Caki2 (cell line): ENCODE measurements around the gene HDAC10. TPM values are rescaled to one million over a fixed set of nuclear protein-coding genes. Genes with fewer than 3 reads are reported as not detected.

Experiments
- DNase-seq: peaks from one replicate; pipeline ENCODE4 v3.0.0-alpha.2; 2015; ENCODE audit warnings: low read depth
- in situ Hi-C: cut with HindIII; loops from 2 replicates; pipeline ENCODE4 v1.10.0; 2016; ENCODE audit warnings: low sequenced_read_pairs, low pct_unique_long_range_greater_than_20kb, mixed read lengths
- total RNA-seq: library from RNA; depleted of rRNA; stranded (reverse); fragments of >200 nt; shearing (Covaris generic); gene quantifications from 2 replicates; pipeline ENCODE4 v1.2.3, GENCODE V29; 2014; ENCODE audit warnings: low replicate concordance; rRNA removed

HDAC10 gene
- total RNA-seq, 1 experiment from 2014 or later, result 34.0 TPM

DNA sequence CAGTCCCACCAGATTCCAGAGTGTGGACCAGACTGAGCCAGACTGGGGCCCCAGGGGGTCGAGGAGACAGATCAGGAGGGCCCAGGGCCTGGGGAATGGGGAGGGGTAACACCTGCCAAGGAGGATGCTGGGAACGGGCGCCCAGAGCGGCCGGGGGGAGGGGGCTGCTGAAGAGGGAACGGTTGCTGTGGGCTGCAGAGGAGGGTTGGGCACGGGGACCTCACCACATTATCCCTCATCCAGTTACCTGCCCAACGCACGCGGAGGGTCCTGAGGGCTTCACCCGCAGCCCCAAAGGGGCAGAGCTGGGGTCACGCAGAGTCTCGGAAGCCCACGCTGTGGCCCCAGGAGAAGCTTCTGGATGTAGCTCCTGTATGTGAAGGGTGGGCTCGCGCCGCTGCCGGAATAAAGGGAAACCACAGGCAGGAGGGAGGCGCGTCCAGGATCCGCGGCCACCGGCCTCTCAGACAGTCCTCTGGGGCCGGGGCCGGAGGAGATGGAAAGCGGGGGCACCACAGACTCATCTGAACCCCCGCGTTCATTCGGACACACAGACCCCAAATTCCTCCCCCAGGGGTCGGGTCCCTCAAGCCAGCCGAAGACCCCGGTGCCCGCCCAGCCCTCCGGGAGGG, 51.1 kb downstream of the HDAC10 start:
- in situ Hi-C loops, result no loop called here
- no peak for DNase-seq

DNA sequence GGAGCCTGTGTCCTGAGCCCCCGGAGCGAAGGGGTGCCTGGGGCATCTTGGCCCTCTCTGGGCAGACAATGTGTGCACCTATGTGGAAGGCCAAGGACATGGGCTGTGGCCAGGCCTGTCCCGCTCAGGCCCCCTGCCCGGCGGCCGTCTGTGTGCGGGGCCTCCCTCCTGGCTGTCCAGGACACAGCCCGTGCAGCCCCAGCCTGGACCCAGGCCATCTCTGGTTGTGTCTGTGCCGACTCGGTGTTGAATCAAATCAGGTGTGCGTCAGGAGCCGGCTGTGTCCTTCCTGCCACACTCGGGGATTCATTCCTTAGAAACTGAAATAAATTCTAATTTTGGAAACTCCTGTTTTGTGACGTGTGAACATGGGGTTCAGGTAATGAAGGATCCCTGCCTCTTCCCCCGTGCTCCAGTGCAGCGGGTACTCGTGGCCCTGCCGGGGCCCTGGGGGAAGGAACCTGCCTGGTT, 51.8 kb downstream of the HDAC10 start:
- no peak for DNase-seq
- in situ Hi-C loops, result no loop called here

DNA sequence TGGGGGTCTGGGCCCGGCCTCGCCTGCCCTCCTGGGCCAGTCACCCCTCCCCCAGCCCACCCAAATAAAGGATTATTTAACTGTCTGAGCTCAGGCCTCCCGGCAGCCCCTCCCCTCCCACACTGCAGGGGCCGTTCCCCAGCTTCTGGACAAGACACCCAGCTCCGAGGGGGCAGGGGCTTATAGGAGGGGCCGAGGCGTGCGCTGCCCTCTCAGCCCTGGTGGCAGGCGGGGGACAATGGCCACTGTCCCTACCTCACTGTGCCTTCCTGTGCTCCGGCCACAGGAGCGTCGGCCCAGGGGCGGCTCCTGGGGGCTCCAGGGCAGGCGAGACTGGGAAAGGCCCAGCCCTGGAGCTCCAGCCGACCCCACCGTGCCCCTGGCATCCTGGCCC, 52.4 kb downstream of the HDAC10 start:
- DNase-seq, result no peak
- in situ Hi-C loops, result no loop called here

DNA sequence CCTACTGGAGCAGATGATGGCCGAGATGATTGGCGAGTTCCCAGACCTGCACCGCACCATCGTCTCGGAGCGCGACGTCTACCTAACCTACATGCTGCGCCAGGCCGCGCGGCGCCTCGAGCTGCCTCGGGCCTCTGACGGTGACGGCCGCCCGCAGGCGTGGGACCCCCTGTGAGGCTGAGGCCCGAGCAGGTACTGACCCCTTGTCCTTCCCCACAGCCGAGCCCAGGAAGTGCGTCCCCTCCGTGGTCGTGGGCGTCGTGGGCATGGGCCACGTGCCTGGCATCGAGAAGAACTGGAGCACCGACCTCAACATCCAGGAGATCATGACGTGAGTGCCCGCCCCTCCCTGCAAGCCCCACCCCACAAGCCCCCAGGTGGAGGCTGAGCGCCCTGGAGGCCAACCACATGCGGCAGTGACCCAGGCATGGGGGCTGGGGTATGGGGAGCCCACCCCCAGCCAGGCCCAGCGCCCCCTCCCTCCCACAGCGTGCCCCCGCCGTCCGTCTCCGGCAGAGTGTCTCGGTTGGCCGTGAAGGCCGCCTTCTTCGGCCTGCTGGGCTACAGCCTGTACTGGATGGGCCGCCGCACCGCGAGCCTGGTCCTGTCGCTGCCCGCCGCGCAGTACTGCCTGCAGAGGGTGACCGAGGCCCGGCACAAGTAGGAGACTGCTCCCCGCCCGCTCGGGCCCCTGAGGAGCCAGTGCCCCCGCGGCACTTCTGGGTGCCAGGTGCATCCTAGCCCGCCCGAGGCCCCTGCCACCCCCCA, 53.0 kb downstream of the HDAC10 start:
- in situ Hi-C loops, result no loop called here

DNA sequence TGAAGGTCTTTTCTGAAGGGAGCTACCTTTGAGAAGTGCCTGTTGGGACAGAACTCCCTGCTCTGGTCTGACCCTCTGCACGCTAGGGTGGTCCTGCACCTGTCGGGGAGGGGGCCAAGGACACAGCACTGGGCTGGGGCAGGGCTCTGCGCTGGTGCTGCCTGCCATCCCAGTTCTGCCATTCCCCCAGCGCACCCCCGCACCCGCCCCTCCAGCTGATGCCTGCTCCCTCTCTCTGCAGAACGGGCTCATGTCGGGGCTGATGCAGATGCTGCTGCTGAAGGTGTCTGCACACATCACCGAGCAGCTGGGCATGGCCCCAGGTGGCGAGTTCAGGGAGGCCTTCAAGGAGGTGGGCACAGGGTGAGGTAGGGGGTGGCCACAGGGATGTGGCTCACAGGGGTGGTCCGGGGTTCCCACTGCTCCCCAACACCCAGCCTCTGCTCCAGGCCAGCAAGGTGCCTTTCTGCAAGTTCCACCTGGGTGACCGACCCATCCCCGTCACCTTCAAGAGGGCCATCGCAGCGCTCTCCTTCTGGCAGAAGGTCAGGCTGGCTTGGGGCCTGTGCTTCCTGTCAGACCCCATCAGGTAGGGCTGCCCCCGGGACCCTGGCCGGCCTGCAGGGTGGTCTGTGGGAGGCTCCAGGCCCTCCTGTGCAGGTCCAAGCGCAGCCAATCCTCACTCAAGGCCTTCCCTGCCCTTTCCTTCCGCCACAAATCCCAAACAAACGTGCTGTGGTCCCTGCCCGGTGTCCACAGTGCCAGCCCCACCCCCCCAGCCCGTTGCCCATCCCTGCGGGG, 53.9 kb downstream of the HDAC10 start:
- no peak for DNase-seq
- in situ Hi-C loops, result no loop called here

More for the DNA sequence above, 53.0 kb downstream of the HDAC10 start:
- no peak for DNase-seq

DNA sequence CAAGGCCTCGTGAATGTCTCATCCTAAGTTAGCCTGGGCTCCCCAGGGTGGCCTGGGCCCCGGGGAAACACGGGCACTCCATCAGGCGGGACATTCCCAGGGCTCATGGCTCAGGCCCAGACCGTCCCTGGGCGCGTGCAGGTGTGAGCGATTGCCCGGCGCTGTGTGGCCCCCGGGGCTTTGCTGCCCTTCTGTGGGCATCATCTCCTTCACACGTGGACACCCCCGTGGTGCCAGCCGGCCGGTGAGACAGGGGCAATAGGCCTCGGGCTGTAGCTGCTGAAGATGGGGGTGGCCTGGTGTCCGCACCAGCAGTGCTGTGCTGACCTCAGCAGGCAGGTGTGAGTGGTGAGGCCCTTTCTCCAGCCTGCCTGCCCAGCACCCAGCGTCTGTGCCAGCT, 54.8 kb downstream of the HDAC10 start:
- in situ Hi-C loops, result no loop called here
- no peak for DNase-seq

Other genes starting within 250 kb of the HDAC10 start
- not detected in 2 replicates for gene IL17REL, start 238.5 kb downstream of the HDAC10 start, total RNA-seq
- gene TTLL8, start 193.0 kb downstream of the HDAC10 start, total RNA-seq, result not detected in 2 replicates
- gene MLC1, start 165.8 kb downstream of the HDAC10 start, total RNA-seq, result not detected in 2 replicates
- gene MOV10L1, start 161.3 kb downstream of the HDAC10 start, total RNA-seq, result not detected in 2 replicates
- gene PANX2, start 80.5 kb downstream of the HDAC10 start, total RNA-seq, result 18.0 and 19.5 TPM in 2 replicates
- 82.4 and 89.0 TPM in 2 replicates for gene TRABD, start 65.4 kb downstream of the HDAC10 start, total RNA-seq
- gene SELENOO, start 50.3 kb downstream of the HDAC10 start, total RNA-seq, result 54.0 and 61.6 TPM in 2 replicates
- gene TUBGCP6, start 6.2 kb downstream of the HDAC10 start, total RNA-seq, result 18.0 and 34.5 TPM in 2 replicates
- 142 and 149 TPM in 2 replicates for gene MAPK12, start 10.4 kb upstream of the HDAC10 start, total RNA-seq
- 24.5 and 48.8 TPM in 2 replicates for gene MAPK11, start 19.1 kb upstream of the HDAC10 start, total RNA-seq
- gene PLXNB2, start 56.4 kb upstream of the HDAC10 start, total RNA-seq, result 300 and 353 TPM in 2 replicates
- gene DENND6B, start 75.7 kb upstream of the HDAC10 start, total RNA-seq, result 7.8 and 24.4 TPM in 2 replicates
- 51.5 and 72.7 TPM in 2 replicates for gene PPP6R2, start 92.1 kb upstream of the HDAC10 start, total RNA-seq
- 74.3 and 84.8 TPM in 2 replicates for gene SBF1, start 223.8 kb upstream of the HDAC10 start, total RNA-seq
- 4.6 and 5.0 TPM in 2 replicates for gene ADM2, start 230.3 kb upstream of the HDAC10 start, total RNA-seq
- gene MIOX, start 235.6 kb upstream of the HDAC10 start, total RNA-seq, result 1.9 TPM in 1 of 2 replicates, not detected in the other